Activated naive CD4-positive, alpha-beta T cell (primary cell): ENCODE data around the gene PDGFD.

ENCODE experiments used
- DNase-seq, 4 experiments: peaks; one replicate each; lab custom pipeline; 2025; lab: John Stamatoyannopoulos, UW

The PDGFD gene

GRCh38 chr11:104145062-104145461 is 18.9 kb downstream of the PDGFD start:
- DNase-seq = no peak

- no peak for DNase-seq
Observed at GRCh38 chr11:104142698-104143097, 21.2 kb downstream of the PDGFD start.

- DNase-seq = no peak
Observed at GRCh38 chr11:104136861-104137260, 27.1 kb downstream of the PDGFD start.

DNA sequence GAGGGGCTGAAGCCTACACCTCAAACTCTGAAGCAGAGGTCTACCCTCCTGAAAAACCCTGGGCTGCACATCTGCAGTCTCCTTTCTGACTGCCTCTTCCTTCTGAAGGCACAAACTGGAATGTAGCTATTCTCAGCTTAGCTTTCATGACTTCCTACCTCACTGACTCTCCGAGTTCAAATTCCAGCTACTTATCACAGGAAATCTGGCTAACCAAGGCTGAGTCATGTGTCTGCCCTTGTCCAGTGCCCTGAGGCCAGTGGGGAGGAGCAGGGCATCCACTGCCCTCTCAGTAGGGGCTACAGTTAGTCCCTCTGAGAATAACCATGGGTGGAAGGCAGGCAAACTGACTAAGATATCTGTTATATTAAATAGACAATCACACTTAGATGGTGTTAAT is 29.2 kb downstream of the PDGFD start:
- DNase-seq = no peak

DNA sequence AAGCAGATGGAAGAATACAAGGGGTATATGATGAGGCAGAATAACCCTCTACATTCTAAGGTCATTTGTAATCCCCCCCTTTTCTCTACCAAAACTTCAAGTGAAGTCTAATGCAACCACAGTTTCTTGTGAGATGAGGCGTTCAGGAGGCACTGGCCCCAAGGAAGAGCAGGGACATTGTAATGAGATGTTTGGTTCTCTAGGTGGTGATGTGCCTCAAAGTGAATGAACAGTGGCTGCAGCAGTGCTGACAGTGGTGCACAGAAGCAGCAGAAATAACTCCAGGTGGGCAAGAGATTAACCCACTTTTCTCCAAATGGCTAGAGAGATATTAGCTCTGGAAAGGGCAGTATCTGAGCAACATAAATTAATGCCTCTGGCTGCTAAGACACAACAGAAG is 33.8 kb downstream of the PDGFD start:
- DNase-seq = no peak

DNA sequence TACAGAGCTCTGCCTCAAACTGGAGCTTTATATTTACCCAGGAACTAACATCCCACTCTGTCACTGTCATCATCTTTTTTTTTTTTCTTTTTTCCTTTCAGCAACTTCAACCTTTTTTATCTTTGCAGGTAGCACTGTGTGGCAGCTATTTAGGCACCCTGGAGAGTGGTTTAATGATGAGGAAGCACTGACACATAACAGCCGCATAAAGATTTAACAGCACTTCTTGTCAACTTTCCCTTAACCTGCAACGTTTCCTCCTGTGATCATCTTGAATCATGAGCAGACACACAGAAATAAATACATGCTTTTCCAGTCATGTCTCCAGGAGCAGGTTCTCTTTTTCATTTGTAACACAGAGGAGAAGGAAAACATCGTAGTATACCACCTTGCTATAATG is 34.8 kb downstream of the PDGFD start:
- DNase-seq = no peak

GRCh38 chr11:104127828-104128227 is 36.1 kb downstream of the PDGFD start:
- DNase-seq = no peak

DNA sequence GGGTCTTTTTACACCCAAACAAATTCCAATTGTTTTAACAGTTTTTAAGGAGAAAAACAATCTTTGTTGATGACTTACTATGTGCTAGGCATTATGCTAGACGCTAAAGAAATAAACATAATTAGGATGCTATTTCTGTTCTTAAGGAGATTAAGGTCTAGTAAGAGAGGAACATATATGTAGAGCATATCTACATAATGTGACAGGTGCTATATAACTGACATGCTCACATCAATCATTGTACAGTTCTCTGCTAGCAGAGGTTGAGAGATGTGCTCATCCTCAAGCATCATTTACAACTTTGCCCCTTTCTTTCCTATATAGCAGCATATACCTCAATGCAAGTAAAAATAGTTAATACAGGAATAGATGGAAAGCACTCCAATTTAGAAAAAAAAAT is 37.5 kb downstream of the PDGFD start:
- no peak for DNase-seq

GRCh38 chr11:104124979-104125378 is 39.0 kb downstream of the PDGFD start:
- DNase-seq = no peak

GRCh38 chr11:104122836-104123235 is 41.1 kb downstream of the PDGFD start:
- no peak for DNase-seq

- DNase-seq = no peak
Observed at GRCh38 chr11:104122011-104122635, 41.8 kb downstream of the PDGFD start.

GRCh38 chr11:104120493-104121137 is 43.3 kb downstream of the PDGFD start:
- no peak for DNase-seq

DNA sequence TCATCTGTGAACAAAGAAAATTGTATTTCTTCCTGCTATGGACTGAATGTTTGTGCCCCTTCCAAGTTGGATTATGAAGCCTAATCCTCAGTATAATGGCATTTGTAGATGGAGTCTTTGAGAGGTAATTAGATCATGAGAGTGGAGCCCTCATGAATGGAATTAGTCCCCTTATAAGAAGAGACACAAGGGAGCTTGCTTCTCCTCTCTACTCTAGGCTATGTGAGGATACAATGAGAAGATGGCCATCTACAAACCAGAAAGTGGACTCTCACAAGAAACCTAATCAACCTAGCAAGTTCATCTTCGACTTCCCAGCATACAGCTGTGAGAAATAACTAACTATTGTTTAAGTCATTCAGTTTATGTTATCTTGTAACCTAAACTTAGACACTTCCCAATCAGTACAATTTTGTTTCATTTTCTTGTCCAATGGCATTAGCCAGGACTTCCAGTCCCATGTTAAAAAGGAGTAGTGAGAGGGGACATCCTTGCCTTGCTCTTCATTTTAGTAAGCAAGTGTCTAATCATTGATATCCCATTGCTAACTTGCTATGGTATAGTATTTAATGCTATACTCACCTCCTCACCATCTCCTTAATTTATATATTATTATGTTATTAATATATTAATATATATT is 45.7 kb downstream of the PDGFD start:
- DNase-seq = no peak

GRCh38 chr11:104113541-104113940 is 50.4 kb downstream of the PDGFD start:
- no peak for DNase-seq

- no peak for DNase-seq
Observed at GRCh38 chr11:104106136-104106754, 57.7 kb downstream of the PDGFD start.

GRCh38 chr11:104105155-104105554 is 58.8 kb downstream of the PDGFD start:
- DNase-seq = no peak

GRCh38 chr11:104104664-104105063 is 59.3 kb downstream of the PDGFD start:
- DNase-seq = no peak

- no peak for DNase-seq
Observed at GRCh38 chr11:104104201-104104600, 59.7 kb downstream of the PDGFD start.

GRCh38 chr11:104098555-104098954 is 65.4 kb downstream of the PDGFD start:
- DNase-seq = no peak

- no peak for DNase-seq
Observed at GRCh38 chr11:104098132-104098531, 65.8 kb downstream of the PDGFD start.

GRCh38 chr11:104096900-104097299 is 67.0 kb downstream of the PDGFD start:
- no peak for DNase-seq

DNA sequence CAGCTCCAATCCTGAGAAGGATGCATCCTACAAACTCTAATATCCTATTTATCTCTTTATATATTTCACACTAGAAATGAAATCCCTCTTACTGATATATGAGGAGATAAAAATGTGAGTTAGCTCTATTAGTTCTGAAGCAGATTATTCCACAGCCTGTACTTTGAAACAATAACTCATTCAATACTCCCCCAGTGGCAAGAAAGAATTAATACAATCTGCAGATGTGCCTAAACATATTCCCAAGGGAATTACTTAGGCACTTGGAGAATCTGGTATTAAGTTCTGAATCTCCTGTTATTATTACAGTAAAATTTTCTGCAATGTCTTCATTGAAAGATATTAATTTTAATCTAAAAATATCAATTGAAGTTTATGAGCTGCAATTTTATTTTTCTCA is 68.2 kb downstream of the PDGFD start:
- DNase-seq = no peak

DNA sequence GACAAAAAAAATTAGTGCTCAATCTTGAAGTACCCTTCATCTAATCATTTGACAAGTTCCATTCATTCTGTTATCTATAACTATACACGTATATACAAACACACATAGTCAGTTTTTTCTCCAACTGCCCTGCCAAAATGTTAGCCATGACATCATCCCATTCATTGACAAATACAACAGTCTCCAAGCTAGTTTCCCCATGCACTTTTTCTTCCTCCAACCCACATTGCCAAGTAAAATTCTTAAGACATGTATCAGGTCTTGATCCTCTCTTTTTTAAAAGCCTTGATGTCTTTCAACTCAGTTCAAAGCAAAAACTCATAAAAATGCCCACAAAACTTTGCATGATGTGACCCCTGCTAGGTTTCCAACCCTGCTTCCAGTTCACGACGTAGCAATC is 69.4 kb downstream of the PDGFD start:
- DNase-seq = no peak
